DOHH2 (cell line): ENCODE results near the gene WWTR1.

Source experiments
- CTCF ChIP-seq: fragments of 200-600 bp; sonication (generic); IDR thresholded peaks from one replicate; pipeline ENCODE4 v1.5.1; 2014; ENCODE audit warnings: antibody characterized with exemption, mild to moderate bottlenecking, low read depth, low read length; ENCODE audit not compliant: poor library complexity, severe bottlenecking
- EZH2phosphoT487 ChIP-seq: fragments of 200-600 bp; sonication (generic); IDR thresholded peaks from 2 replicates; pipeline ENCODE4 v1.6.1; 2017; ENCODE audit warnings: borderline replicate concordance, mild to moderate bottlenecking, antibody characterized with exemption, low read length, moderate library complexity, mixed read lengths

- TF ChIP-seq EZH2phosphoT487 (no peak), CTCF (no peak)
Observed at GRCh38 chr3:149621218-149622005, 36.4 kb downstream of the WWTR1 start.
